HG02588 (cell line): ENCODE data around the gene PAF1.

Experiments used
- ATAC-seq: cut with Tn5 transposase; IDR thresholded peaks from one replicate; pipeline ENCODE4 v1.9.1; 2021; ENCODE audit warnings: mild to moderate bottlenecking, moderate library complexity; ENCODE audit not compliant: unreplicated experiment

PAF1 gene

DNA sequence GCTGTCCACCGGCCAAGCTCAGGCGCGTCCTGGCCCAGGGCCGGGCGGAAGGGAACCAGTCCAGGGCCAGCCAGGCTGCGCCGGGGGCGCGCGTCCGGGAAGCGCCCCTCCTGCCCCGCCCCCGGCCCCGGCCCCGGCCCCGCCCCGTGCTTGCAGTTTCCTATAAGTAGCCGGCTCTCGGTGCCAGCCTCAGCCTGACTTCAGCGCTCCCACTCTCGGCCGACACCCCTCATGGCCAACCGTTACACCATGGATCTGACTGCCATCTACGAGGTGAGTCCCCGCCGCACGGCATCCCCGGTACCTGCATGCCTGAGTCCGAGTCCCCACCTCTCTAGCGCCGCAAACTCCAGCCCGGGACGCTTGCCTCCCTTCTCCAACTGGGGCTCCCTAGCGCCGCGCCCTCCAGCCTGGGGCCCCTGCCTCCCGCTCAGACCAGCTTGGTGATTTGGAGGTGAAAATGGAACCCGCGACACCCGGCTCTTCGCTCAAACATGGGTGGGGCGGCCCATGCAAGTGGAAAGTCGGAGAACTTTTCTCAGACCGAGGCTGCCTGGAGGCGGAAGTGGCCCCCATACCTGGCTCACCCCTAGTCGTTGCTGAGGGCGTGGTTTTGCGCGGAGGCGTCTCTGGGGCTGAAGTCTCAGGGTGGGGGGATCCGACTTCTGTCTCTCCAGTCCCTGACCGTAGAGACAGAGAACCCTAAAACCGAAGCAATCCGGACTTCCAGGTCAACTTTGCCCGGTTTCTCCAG, 15.9 kb upstream of the PAF1 start, which contains the start of gene ZFP36:
Gene ZFP36 (plus strand): TSS at position 192 of the 754 bp plus-strand sequence. CDS start 58 bp downstream, at position 250.
- ATAC-seq = no peak

DNA sequence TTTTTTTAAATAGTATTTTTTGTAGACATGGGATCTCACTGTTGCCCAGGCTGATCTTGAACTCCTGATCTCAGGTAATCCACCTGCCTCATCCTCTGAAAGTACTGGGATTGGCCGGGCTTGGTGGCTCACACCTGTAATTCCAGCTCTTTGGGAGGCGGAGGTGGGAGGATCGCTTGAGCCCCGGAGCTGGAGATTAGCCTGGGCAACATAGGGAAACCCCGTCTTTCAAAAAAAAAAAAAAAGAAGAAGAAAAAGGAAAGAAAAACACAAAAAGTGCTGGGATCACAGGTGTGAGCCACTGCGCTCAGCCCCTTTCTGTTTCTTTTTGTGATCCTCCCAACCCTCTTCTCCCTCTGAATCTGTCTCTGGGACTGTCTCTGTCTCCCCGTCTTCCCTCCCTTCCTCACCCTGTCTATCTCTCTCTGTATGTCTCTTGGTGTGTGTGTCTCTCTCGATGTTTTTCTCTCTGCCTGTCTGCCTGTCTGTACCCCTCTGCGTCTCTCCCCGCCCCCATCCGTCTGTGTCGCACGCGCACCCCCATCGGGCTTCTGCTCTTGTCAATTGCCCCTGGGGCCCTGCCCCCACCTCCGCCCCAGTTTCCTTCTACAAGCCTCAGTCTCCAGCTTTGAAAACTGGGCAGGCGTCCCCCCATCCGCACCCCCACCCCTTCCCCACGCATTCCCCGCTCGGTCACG, 15.2 kb upstream of the PAF1 start:
- no peak for ATAC-seq

DNA sequence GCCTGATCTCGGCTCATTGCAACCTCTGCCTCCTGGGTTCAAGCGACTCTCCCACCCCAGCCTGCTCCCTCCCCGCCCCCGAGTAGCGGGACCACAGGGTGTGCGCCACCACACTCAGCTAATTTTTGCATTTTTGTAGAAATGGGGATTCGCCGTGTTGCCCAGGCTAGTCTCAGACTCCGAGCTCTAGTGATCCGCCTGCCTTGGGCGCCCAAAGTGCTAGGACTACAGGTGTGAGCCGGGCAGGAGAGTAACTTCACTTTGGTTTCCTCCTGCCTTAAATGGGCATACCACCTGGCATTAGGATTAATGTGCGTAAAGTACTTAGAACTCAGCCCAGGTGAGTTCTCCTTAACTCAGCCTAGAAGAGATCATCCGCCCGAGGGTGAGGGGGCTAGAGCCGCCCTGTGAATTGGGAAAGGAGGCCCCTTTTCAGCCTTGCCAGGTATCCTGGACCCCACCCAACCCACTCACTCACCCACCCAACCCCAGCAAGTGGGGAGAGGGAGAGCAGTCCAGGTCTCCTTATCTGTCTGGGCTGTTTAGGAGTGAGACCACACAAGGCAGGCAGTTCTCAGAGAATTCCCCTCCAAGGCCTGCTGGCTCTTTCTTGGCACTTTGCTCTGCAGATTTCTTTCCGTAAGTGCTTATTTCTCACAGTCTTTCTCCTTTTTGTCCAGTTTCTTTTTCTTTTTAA, 14.5 kb upstream of the PAF1 start:
- no peak for ATAC-seq

- peak; percentile 25 for ATAC-seq
Measured at GRCh38 chr19:39403331-39404312, 12.7 kb upstream of the PAF1 start.

DNA sequence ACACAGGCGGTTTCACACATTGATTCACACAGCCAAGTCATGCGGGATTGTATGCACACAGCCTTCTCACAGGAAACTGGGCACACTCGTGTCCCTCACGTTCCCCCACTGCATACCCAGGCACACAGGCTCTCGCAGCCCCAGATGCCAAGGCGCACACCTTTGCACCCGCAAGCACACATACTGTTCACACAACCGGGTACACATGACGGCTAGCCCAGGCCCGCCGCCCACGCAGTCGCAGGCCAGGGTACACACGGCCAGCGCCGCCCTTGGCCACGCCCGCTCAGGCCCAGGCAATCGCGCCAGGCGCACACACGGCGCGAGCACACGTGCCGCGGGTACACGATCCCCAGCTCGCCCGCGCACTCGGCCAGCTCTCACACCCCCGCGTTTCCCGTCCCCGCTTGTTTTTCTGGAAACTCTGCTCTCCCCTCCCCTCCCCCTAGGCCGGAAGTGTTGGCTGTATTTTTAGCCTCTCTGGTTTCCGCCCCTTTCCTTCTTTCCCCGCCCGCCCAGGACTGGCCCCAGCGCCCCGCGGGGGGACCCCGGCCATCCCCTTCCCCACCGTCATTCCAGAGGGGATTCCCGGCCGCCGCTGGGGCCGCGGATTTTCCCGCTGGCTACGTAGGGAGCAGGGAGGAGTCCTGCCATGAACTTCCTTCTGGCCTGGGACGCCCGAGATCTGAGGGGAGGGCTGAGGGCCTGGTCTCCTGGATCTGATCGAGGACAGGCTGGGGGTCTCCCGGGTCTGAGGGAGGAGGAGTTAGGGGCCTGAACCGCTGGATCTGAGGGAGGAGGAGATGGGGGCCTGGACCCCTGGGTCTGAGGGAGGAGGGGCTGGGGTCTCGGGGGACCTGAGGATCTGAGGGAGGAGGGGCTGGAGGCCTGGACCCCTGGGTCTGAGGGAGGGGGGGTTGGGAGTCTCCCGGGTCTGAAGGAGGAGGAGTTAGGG, 11.7 kb upstream of the PAF1 start:
- peak; percentile 32 for ATAC-seq

DNA sequence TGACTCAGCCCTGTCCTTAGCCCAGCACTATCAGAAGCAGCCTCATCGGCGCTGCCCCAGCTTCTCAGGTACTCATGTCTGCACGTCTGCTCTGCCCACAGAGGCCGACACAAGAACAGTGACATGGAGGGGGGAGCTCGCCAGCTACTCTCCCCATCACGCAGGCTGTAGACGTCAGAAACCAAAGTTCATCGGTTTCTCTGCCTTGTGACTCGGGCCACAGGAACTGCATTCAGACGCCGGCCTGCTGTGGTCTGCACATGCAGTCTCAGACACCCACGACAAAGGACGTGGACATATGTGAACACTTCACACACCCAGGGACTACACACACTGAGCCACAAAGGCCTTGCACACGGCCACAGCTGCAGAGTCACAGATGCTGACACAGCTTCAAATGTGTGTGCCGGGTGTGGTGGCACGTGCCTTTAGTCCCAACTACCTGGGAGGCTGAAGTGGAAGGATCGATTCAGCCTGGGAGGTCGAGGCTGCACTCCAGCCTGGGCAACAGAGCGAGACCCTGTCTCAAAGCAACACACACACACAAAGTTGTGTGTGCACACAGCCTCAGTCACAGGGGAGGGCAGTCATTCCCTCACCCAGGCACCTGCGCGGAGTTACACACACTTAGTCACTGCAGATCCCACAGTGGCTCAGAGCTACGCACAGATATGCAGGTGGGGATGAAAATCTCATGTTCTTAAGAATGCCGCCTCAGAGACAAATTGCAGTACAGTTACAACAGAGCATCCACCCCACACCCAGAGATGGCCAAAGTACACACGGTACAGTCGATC, 10.8 kb upstream of the PAF1 start:
- no peak for ATAC-seq

DNA sequence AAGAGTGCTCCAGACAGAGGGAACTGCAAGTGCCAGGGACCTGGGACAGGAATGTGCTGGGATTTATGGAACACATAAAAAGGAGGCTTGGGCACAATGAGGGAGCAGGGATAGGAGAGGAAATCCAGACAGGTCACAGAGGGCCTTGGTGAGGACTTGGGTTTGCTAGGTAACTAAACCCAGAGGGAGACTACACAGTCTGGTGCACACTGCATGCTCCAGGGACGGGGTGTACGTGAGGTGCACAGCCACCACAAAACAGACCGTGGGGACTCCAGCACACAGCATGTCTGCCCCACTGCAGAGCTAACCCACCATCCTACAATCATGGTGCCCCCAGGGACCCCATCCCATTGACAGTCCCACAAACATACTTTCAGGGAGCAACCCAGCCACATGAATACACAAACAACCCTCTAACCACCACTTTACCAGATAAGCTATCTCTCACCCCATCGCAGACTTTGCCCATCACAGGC, 10.2 kb upstream of the PAF1 start:
- ATAC-seq = no peak

GRCh38 chr19:39400061-39400460, 9.2 kb upstream of the PAF1 start:
- no peak for ATAC-seq

- ATAC-seq = no peak
Measured at GRCh38 chr19:39399668-39400050, 8.8 kb upstream of the PAF1 start.

DNA sequence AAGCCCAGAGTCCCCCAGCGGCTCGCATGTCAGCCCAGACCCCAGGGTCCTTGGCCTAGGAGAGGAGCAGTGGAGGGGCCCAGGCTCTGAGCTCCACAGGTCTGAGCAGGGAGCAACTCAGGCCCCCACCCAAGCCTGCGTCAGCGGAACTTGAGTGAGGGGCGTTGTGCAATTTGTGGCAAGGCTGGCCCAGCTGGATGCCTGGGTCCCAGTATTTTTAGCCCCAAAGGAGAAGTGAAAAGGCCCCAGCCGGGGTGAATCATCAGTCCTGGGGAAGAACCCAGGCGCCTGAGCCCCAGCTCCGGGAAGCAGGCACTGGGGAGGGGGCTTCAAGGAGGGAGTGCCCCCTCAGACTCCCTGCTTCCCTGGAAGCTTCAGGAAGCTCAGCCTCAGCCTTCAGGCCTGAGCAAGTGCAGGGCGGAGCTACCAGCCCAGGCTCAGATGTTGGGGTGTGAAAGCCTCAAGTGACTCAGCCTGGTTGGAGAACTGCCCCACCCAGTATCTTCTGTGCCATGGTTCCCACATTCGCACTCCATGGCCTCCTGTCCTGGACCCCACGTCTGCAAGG, 7.5 kb upstream of the PAF1 start:
- ATAC-seq = no peak

- ATAC-seq = peak; percentile 29
Measured at GRCh38 chr19:39397360-39398296, 6.7 kb upstream of the PAF1 start.

DNA sequence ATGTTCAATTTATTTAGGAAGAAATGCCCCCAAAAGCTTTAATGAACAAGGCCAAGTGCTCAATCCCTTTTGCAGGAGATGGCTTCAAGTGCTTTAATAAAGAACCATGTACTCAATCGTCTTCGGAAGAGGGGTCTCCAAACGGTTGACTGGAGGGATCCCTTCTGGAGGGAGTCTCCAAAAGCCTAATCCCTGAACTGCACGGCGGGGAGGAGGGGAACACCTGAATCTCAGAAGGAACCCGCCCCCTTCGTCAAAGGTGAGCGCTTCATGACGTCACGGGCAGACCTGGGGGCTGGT, 505 bp downstream of the PAF1 start:
- no peak for ATAC-seq

DNA sequence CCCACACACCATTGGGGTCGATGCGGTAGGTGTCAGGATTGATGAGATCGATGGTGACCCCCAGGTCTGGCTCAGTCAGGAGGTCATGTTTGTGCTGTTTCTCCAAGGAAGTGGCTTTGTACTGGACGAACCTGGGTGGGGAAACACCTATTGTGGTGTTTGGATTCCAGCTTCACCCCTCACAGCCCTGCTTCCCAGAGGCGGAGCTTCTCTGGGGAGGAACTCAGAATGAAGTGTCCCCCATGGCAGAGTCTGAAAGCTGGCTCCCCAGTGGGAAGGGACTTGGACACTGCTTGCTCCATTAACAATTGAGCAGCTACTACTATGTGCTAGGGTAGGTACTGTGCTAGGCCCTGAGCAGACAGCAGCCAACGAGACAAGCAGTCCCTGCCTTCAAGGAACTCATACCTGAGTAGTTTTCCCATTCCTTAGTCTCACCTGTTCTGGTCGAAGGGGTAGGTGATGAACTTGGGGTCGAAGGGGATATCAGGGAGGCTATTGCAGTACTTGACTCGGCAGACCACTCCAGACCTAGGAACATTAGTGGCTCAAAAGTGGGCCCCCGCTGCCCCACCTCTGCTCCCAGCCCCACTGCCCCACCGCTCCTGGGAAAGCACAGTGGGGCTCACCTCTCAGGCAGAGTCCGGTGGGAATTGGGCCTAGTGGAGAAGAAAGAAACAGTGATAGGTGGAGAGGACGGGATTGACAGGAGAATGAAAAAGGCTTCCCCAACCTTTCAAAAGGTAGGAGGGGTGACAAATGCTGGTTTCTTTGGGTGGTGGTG, 1.1 kb downstream of the PAF1 start:
- ATAC-seq = no peak

- ATAC-seq = no peak
Measured at GRCh38 chr19:39388657-39389056, 2.2 kb downstream of the PAF1 start.

GRCh38 chr19:39386557-39386956, 4.3 kb downstream of the PAF1 start:
- no peak for ATAC-seq

- no peak for ATAC-seq
Measured at GRCh38 chr19:39385629-39386411, 5.1 kb downstream of the PAF1 start.
